ENCODE measurements around the gene SLC41A2. TPM values are rescaled to one million over a fixed set of nuclear protein-coding genes. Genes with fewer than 3 reads are reported as not detected.
"Not testable (repeated sequence)": the region's sequence is repeated elsewhere in the genome, so short reads cannot be mapped to it uniquely, and the experiment has no call there.

The SLC41A2 gene
- total RNA-seq, 2 donors from 2014 or later: 16.8 to 52.8 TPM

DNA sequence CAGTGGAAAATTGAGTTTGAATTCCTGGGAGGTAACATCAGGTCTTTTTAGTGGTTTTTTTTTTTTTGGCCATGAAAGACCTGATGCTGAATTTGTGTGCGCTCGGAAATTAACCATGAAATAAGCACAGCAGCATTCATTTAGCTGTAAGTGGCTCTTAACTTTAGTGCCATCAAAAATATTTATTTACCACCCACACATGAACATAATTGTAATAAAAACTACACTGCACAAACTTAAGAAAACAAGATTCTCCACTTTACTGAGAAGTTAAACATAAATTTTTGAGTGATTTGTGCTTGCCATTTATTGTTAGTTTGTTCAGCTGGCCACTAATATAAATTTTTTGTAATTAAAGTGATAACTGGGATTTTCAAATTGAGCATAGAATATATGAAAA, 2.4 kb downstream of the SLC41A2 start:
- Mint-ChIP-seq H3K4me1 (peaks cover 12% of the 10 kb centered on the region), H3K9me3 (no peaks in the 10 kb centered on the region), H3K27ac (no peak overlapping the region), H3K27me3 (no peaks in the 10 kb centered on the region), H3K4me3 (no peak overlapping the region), H3K36me3 (ENCODE audit: low read depth) (peaks cover 11% of the 10 kb centered on the region)
- no peak for ATAC-seq (replicated peaks)

DNA sequence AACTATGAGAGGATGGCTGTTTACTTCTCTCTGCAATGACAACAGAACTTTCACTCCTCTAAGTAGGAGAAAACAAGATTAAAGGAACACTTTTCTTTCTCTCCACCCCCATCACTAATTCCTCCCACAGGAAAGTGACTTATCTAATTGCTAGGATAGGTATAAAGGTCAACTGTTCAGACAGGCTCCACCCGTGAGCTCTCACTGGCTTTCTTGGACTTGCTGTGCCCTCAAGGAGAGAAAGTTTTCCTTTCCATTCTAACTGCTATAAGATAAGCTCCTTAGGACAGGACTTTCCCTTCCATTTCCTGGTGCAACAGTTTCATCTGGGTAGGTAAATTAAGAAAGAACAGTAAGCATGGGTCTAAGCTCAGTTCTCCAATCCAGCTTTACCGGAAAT, 4.8 kb downstream of the SLC41A2 start:
- Mint-ChIP-seq H3K9me3 (no peaks in the 10 kb centered on the region), H3K36me3 (ENCODE audit: low read depth) (peaks cover 5% of the 10 kb centered on the region), H3K4me3 (no peak overlapping the region), H3K27ac (no peak overlapping the region), H3K27me3 (no peaks in the 10 kb centered on the region), H3K4me1 (no peaks in the 10 kb centered on the region)
- ATAC-seq (replicated peaks): no peak

GRCh38 chr12:104952816-104953215, 5.3 kb downstream of the SLC41A2 start:
- Mint-ChIP-seq H3K4me3 (no peak overlapping the region), H3K27me3 (no peaks in the 10 kb centered on the region), H3K9me3 (no peaks in the 10 kb centered on the region), H3K4me1 (no peaks in the 10 kb centered on the region), H3K27ac (no peak overlapping the region), H3K36me3 (ENCODE audit: low read depth) (peaks cover 5% of the 10 kb centered on the region)
- no peak for ATAC-seq (replicated peaks)

DNA sequence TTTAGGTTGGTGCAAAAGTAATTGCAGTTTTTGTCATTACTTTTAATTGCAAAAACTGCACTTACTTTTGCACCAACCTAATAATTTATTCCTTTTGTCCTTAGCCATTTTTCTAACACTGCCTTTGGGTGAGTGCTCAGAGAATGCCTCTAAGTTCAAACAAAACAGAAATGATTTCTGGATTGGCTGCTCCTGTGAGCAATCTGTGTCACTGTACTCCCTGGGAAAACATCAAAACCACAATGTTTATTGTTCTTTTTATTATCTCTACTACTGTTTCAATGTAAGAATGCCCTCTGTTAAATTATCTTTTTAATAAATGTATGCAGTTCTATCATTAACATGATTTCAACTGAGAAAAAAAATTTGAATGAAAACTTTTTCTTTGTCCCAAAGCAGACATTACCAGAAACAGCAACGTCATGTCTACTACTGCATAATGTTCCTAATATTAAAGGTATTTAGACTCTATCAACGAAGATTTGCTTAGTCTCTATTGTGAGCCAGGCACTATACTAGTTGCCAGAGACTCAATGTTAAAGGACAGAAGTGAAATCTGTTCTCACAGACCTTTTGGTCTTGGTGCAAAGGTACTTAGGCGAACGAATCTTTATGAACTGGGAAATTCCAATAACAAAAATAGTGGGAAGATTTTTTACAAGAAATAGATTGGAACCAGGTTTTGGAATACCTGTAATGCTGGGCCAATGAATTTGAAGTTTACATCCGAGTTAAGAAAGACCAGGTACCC, 6.2 kb downstream of the SLC41A2 start:
- H3K9me3 Mint-ChIP-seq: no peaks in the 10 kb centered on the region
- H3K4me1 Mint-ChIP-seq: no peaks in the 10 kb centered on the region
- H3K4me3 Mint-ChIP-seq: no peak overlapping the region
- no peak overlapping the region for H3K27ac Mint-ChIP-seq
- ATAC-seq (replicated peaks): no peak
- H3K27me3 Mint-ChIP-seq: no peaks in the 10 kb centered on the region
- H3K36me3 Mint-ChIP-seq (ENCODE audit: low read depth): no peaks in the 10 kb centered on the region

- H3K36me3 Mint-ChIP-seq (ENCODE audit: low read depth); H3K27me3 Mint-ChIP-seq; H3K4me3 Mint-ChIP-seq; H3K27ac Mint-ChIP-seq; H3K4me1 Mint-ChIP-seq; ATAC-seq (replicated peaks); H3K9me3 Mint-ChIP-seq: not testable (repeated sequence)
Measured at GRCh38 chr12:104948716-104949115, 9.4 kb downstream of the SLC41A2 start.

DNA sequence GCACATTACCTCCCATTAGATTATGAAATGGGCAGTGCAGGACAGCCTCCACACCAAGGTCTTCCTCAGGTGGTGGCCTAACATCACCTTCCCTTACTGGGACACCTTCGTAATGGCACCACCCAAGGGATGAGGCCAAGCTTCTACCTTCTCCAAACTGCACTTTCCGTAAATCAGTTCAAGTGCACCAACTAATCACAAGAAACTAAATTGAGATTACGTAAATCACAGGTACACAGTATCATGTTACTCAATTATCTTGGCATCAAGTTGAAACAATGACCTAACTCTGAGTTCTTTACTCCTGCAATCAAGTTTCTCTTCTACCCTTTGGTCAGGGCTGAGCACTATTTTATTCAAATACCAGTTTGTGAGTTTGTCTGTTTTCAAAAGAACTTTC, 13.8 kb downstream of the SLC41A2 start:
- Mint-ChIP-seq H3K27me3 (no peaks in the 10 kb centered on the region), H3K9me3 (peaks cover 8% of the 10 kb centered on the region), H3K4me3 (no peak overlapping the region), H3K27ac (no peak overlapping the region), H3K36me3 (ENCODE audit: low read depth) (no peaks in the 10 kb centered on the region), H3K4me1 (no peaks in the 10 kb centered on the region)
- ATAC-seq (replicated peaks): no peak

DNA sequence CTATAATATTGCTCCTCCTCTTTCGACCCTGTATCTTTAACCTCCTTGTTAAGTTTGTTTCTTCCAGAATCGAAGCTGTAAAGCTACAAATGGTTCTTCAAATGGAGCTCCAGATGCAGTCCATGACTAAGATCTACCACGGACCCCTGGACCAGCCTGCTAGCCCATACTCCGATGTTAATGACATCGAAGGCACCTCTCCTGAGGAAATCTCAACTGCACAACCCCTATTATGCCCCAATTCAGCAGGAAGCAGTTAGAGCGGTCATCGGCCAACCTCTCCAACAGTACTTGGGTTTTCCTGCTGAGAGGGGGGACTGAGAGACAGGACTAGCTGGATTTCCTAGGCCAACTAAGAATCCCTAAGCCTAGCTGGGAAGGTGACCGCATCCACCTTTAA, 14.7 kb downstream of the SLC41A2 start:
- not testable (repeated sequence) for H3K4me1 Mint-ChIP-seq

GRCh38 chr12:104942075-104942474, 16.0 kb downstream of the SLC41A2 start:
- Mint-ChIP-seq H3K27me3 (no peaks in the 10 kb centered on the region), H3K27ac (no peak overlapping the region), H3K9me3 (peaks cover 8% of the 10 kb centered on the region), H3K36me3 (ENCODE audit: low read depth) (no peaks in the 10 kb centered on the region), H3K4me3 (no peak overlapping the region), H3K4me1 (no peaks in the 10 kb centered on the region)
- ATAC-seq (replicated peaks): no peak

More for the DNA sequence above, 14.7 kb downstream of the SLC41A2 start:
- H3K36me3 Mint-ChIP-seq (ENCODE audit: low read depth); H3K4me3 Mint-ChIP-seq; H3K27ac Mint-ChIP-seq; H3K27me3 Mint-ChIP-seq; ATAC-seq (replicated peaks); H3K9me3 Mint-ChIP-seq: not testable (repeated sequence)

GRCh38 chr12:104941454-104941853, 16.6 kb downstream of the SLC41A2 start:
- H3K4me1 Mint-ChIP-seq: no peaks in the 10 kb centered on the region
- no peak for ATAC-seq (replicated peaks)
- no peak overlapping the region for H3K27ac Mint-ChIP-seq
- H3K4me3 Mint-ChIP-seq: no peak overlapping the region
- H3K27me3 Mint-ChIP-seq: no peaks in the 10 kb centered on the region
- peaks cover 8% of the 10 kb centered on the region for H3K9me3 Mint-ChIP-seq
- H3K36me3 Mint-ChIP-seq (ENCODE audit: low read depth): no peaks in the 10 kb centered on the region

GRCh38 chr12:104939089-104939488, 19.0 kb downstream of the SLC41A2 start:
- ATAC-seq (replicated peaks): no peak

DNA sequence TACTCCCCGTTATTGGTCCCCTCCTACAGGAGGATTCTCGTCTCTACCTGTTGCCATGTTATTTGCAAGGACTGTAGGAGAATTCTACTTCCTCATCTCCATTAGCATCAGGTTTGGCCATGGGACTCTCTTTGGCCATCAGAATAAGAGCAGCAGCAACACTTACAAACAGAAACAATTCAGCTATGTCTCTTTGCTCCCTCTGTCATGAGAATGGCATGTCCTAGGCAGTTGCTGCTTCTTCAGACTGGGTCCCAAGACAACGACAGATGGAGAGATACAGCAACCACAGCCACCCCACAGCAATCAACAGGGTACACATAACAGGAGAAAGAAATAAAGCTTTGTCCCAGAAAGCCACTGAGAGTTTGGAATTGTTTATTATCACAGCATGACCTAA, 19.7 kb downstream of the SLC41A2 start:
- Mint-ChIP-seq H3K4me1 (no peaks in the 10 kb centered on the region), H3K36me3 (ENCODE audit: low read depth) (no peaks in the 10 kb centered on the region), H3K9me3 (no peaks in the 10 kb centered on the region), H3K27ac (no peak overlapping the region), H3K27me3 (no peaks in the 10 kb centered on the region), H3K4me3 (no peak overlapping the region)
- ATAC-seq (replicated peaks): no peak

More at GRCh38 chr12:104939089-104939488, 19.0 kb downstream of the SLC41A2 start:
- Mint-ChIP-seq H3K4me3 (no peak overlapping the region), H3K27me3 (no peaks in the 10 kb centered on the region), H3K36me3 (ENCODE audit: low read depth) (no peaks in the 10 kb centered on the region), H3K4me1 (no peaks in the 10 kb centered on the region), H3K9me3 (peaks cover 5% of the 10 kb centered on the region), H3K27ac (no peak overlapping the region)

- Mint-ChIP-seq H3K27me3 (no peaks in the 10 kb centered on the region), H3K9me3 (no peaks in the 10 kb centered on the region), H3K4me3 (no peak overlapping the region), H3K4me1 (peaks cover 9% of the 10 kb centered on the region), H3K27ac (no peak overlapping the region), H3K36me3 (ENCODE audit: low read depth) (peaks cover under 1% of the 10 kb centered on the region)
- peak; percentile 58 for ATAC-seq (replicated peaks)
Measured at GRCh38 chr12:104935886-104936285, 22.2 kb downstream of the SLC41A2 start.

- H3K4me3 Mint-ChIP-seq: no peak overlapping the region
- peaks cover 23% of the 10 kb centered on the region for H3K4me1 Mint-ChIP-seq
- no peak overlapping the region for H3K27ac Mint-ChIP-seq
- no peaks in the 10 kb centered on the region for H3K9me3 Mint-ChIP-seq
- H3K27me3 Mint-ChIP-seq: no peaks in the 10 kb centered on the region
- H3K36me3 Mint-ChIP-seq (ENCODE audit: low read depth): peaks cover 8% of the 10 kb centered on the region
- no peak for ATAC-seq (replicated peaks)
Measured at GRCh38 chr12:104933778-104934177, 24.3 kb downstream of the SLC41A2 start.

GRCh38 chr12:104933128-104933527, 25.0 kb downstream of the SLC41A2 start:
- no peak for ATAC-seq (replicated peaks)
- no peak overlapping the region for H3K4me3 Mint-ChIP-seq
- no peaks in the 10 kb centered on the region for H3K9me3 Mint-ChIP-seq

GRCh38 chr12:104930388-104931326, 27.4 kb downstream of the SLC41A2 start:
- ATAC-seq (replicated peaks): peak; percentile 96
- peaks cover 23% of the 10 kb centered on the region for H3K4me1 Mint-ChIP-seq
- peak overlapping the region; percentile 99 for H3K27ac Mint-ChIP-seq
- H3K4me3 Mint-ChIP-seq: peak overlapping the region; percentile 76
- H3K36me3 Mint-ChIP-seq (ENCODE audit: low read depth): peaks cover 17% of the 10 kb centered on the region
- H3K9me3 Mint-ChIP-seq: no peaks in the 10 kb centered on the region
- no peaks in the 10 kb centered on the region for H3K27me3 Mint-ChIP-seq

More at GRCh38 chr12:104933128-104933527, 25.0 kb downstream of the SLC41A2 start:
- Mint-ChIP-seq H3K4me1 (peaks cover 23% of the 10 kb centered on the region), H3K27ac (no peak overlapping the region), H3K36me3 (ENCODE audit: low read depth) (peaks cover 12% of the 10 kb centered on the region), H3K27me3 (no peaks in the 10 kb centered on the region)

Measured in activated T-helper 17 cell treated with anti-CD3 and anti-CD28 coated beads, Interleukin-2, amount 50 U/mL, for 72 hours (primary cell).